H1 (cell line): ENCODE results near the gene FAAH2. TPM values are rescaled to one million over a fixed set of nuclear protein-coding genes. Genes with fewer than 3 reads are reported as not detected.

Source experiments
- CTCF ChIA-PET: fragments of 300-600 bp; sonication (Branson Sonifier 250); formaldehyde crosslinking; loops from one replicate; lab custom pipeline; 2021; ENCODE audit not compliant: partially characterized antibody; lab: Charles Lee
- POLR2A ChIA-PET: fragments of 300-600 bp; sonication (Branson Sonifier 250); formaldehyde crosslinking; loops from one replicate; lab custom pipeline; 2021; ENCODE audit warnings: inconsistent platforms; ENCODE audit not compliant: partially characterized antibody; lab: Charles Lee
- DNase-seq, 2 experiments: peaks; one replicate each; pipeline versions ENCODE4 v3.0.0 to v3.0.0-alpha.2; 2010 to 2022; ENCODE audit warnings: low spot score in 2 of 2, low read depth in 1 of 2, mixed read lengths in 1 of 2
- FAIRE-seq: peaks from 2 replicates; lab custom pipeline; 2011; peaks lifted over from hg19 to GRCh38; lab: Jason Lieb, UNC
- H2AFZ ChIP-seq: 2 replicates; pipeline ENCODE4 v1.8.1; 2012; ENCODE audit warnings: low read length, inconsistent platforms
- H2AK5ac ChIP-seq: 2 replicates; pipeline ENCODE4 v1.6.1; 2013; ENCODE audit warnings: low read depth, low read length
- H2BK120ac ChIP-seq: replicated peaks from 2 replicates; pipeline ENCODE3; 2013; ENCODE audit warnings: low read depth, low read length, inconsistent platforms
- H2BK12ac ChIP-seq: 2 replicates; pipeline ENCODE4 v1.6.1; 2013; ENCODE audit warnings: low read depth, low read length
- H2BK15ac ChIP-seq: 2 replicates; pipeline ENCODE4 v1.6.1; 2013; ENCODE audit warnings: low read length
- H2BK20ac ChIP-seq: 2 replicates; pipeline ENCODE4 v1.6.1; 2013; ENCODE audit warnings: low read length
- H2BK5ac ChIP-seq: 2 replicates; pipeline ENCODE4 v1.6.1; 2013; ENCODE audit warnings: low read depth, low read length
- H3K14ac ChIP-seq: 2 replicates; pipeline ENCODE4 v1.6.1; 2013; ENCODE audit warnings: inconsistent platforms; ENCODE audit not compliant: insufficient read length
- H3K18ac ChIP-seq: 2 replicates; pipeline ENCODE4 v1.6.1; 2013; ENCODE audit warnings: low read length; ENCODE audit errors: extremely low read depth
- H3K23ac ChIP-seq: 2 replicates; pipeline ENCODE4 v1.6.1; 2013; ENCODE audit warnings: inconsistent platforms; ENCODE audit not compliant: insufficient read length
- H3K23me2 ChIP-seq: 2 replicates; pipeline ENCODE4 v1.6.1; 2013; ENCODE audit warnings: low read depth, low read length
- H3K27ac ChIP-seq: 2 replicates; pipeline ENCODE4 v1.6.1; 2011; ENCODE audit warnings: low read depth, low read length, inconsistent platforms
- H3K27me3 ChIP-seq, 4 experiments: replicated peaks in 1 of 4; 1 replicate in 1 of 4; 2 replicates in 3 of 4; pipeline versions ENCODE4 v1.6.1 to v1.8.1; 2011 to 2013; ENCODE audit warnings: low read length in 3 of 4, mild to moderate bottlenecking in 3 of 4, inconsistent platforms in 2 of 4, mixed read lengths in 2 of 4, moderate library complexity in 1 of 4; ENCODE audit not compliant: control insufficient read depth in 3 of 4, insufficient read depth in 3 of 4; ENCODE audit errors: extremely low read depth in 1 of 4
- H3K36me3 ChIP-seq, 4 experiments: 2 replicates each; pipeline versions ENCODE4 v1.6.1 to v1.8.1; 2011 to 2013; ENCODE audit warnings: mild to moderate bottlenecking in 4 of 4, low read length in 3 of 4, moderate library complexity in 2 of 4, control low read depth in 1 of 4, inconsistent platforms in 1 of 4; ENCODE audit not compliant: insufficient read depth in 4 of 4, control insufficient read depth in 2 of 4
- H3K4ac ChIP-seq: replicated peaks from 2 replicates; pipeline ENCODE3; 2013; ENCODE audit warnings: low read length, low read depth, mixed read lengths, inconsistent platforms; ENCODE audit not compliant: insufficient read length
- H3K4me1 ChIP-seq, 4 experiments: replicated peaks in 1 of 4; 1 replicate in 1 of 4; 2 replicates in 3 of 4; pipeline versions ENCODE4 v1.6.1 to v1.8.1; 2011 to 2013; ENCODE audit warnings: low read length in 3 of 4, inconsistent platforms in 2 of 4, mixed read lengths in 1 of 4; ENCODE audit not compliant: insufficient read depth in 4 of 4, control insufficient read depth in 3 of 4
- H3K4me2 ChIP-seq, 2 experiments: 2 replicates each; pipeline versions ENCODE4 v1.6.1 to v1.8.1; 2011 to 2013; ENCODE audit warnings: low read depth in 2 of 2, low read length in 2 of 2, control low read depth in 1 of 2, inconsistent platforms in 1 of 2, mild to moderate bottlenecking in 1 of 2; ENCODE audit not compliant: insufficient read depth in 1 of 2
- H3K4me3 ChIP-seq, 4 experiments: fragments of 200-600, 300-600 bp in 1 of 4; sonication (generic), shearing (Covaris generic), sonication (Bioruptor Twin) in 1 of 4; 2 replicates each; pipeline versions ENCODE4 v1.5.1 to v1.8.1; 2011 to 2016; ENCODE audit warnings: low read length in 4 of 4, low read depth in 3 of 4, control low read depth in 2 of 4, inconsistent platforms in 2 of 4, mild to moderate bottlenecking in 2 of 4, mixed read lengths in 1 of 4, moderate library complexity in 1 of 4; ENCODE audit not compliant: insufficient read depth in 2 of 4; ENCODE audit errors: extremely low read depth in 1 of 4
- H3K56ac ChIP-seq: replicated peaks from 2 replicates; pipeline ENCODE3; 2013; ENCODE audit warnings: low read depth, mild to moderate bottlenecking, mixed read lengths, low read length, inconsistent platforms; ENCODE audit not compliant: insufficient read length
- H3K79me1 ChIP-seq: 2 replicates; pipeline ENCODE4 v1.6.1; 2013; ENCODE audit warnings: low read depth, low read length, control low read depth
- H3K79me2 ChIP-seq, 2 experiments: 2 replicates each; pipeline versions ENCODE4 v1.6.1 to v1.8.1; 2012 to 2013; ENCODE audit warnings: low read length in 2 of 2, mild to moderate bottlenecking in 2 of 2, inconsistent platforms in 1 of 2; ENCODE audit not compliant: insufficient read depth in 2 of 2, control insufficient read depth in 1 of 2
- H3K9ac ChIP-seq, 4 experiments: replicated peaks in 1 of 4; 1 replicate in 1 of 4; 2 replicates in 3 of 4; pipeline versions ENCODE4 v1.6.1 to v1.8.1; 2011 to 2013; ENCODE audit warnings: low read depth in 3 of 4, low read length in 3 of 4, control low read depth in 2 of 4, mild to moderate bottlenecking in 2 of 4, moderate library complexity in 2 of 4, inconsistent platforms in 1 of 4; ENCODE audit errors: extremely low read depth in 1 of 4
- H3K9me3 ChIP-seq, 2 experiments: 2 replicates each; pipeline versions ENCODE4 v1.6.1 to v1.8.1; 2012 to 2013; ENCODE audit warnings: mild to moderate bottlenecking in 2 of 2, moderate library complexity in 2 of 2, control low read depth in 1 of 2, inconsistent platforms in 1 of 2, low read depth in 1 of 2, low read length in 1 of 2, mixed read lengths in 1 of 2; ENCODE audit not compliant: insufficient read depth in 2 of 2
- H4K20me1 ChIP-seq, 2 experiments: replicated peaks in 1 of 2; 2 replicates each; pipeline versions ENCODE3 to v1.8.1; 2011 to 2013; ENCODE audit warnings: inconsistent platforms in 2 of 2, low read length in 2 of 2, mild to moderate bottlenecking in 1 of 2; ENCODE audit not compliant: insufficient read depth in 2 of 2, control insufficient read depth in 1 of 2
- H4K5ac ChIP-seq: 2 replicates; pipeline ENCODE4 v1.6.1; 2013; ENCODE audit warnings: low read length, low read depth, mixed read lengths, inconsistent platforms; ENCODE audit not compliant: insufficient read length
- H4K8ac ChIP-seq: 2 replicates; pipeline ENCODE4 v1.8.0; 2013; ENCODE audit warnings: mild to moderate bottlenecking, moderate library complexity, low read length, inconsistent platforms; ENCODE audit not compliant: insufficient read depth; ENCODE audit errors: extremely low read depth
- H4K91ac ChIP-seq: replicated peaks from 2 replicates; pipeline ENCODE3; 2013; ENCODE audit warnings: low read length, mixed read lengths, inconsistent platforms; ENCODE audit not compliant: insufficient read length
- RAD21 ChIP-seq, 2 experiments: IDR thresholded peaks in 1 of 2; conservative IDR thresholded peaks in 1 of 2; 2 replicates each; pipeline ENCODE4 v1.6.1; 2011; ENCODE audit warnings: low read depth in 2 of 2, low read length in 2 of 2, improper control_type of control experiment in 1 of 2, inconsistent platforms in 1 of 2, mild to moderate bottlenecking in 1 of 2, moderate library complexity in 1 of 2
- WGBS, 2 experiments: shearing (Covaris generic) in 1 of 2; methylation state at CpG; one replicate each; pipeline versions ENCODE4 v1.1.6 to v1.1.7; 2013 to 2015; ENCODE audit warnings: low lambda C conversion rate in 2 of 2, mixed read lengths in 2 of 2, inconsistent platforms in 1 of 2, low coverage in 1 of 2, missing lambda C conversion rate in 1 of 2; ENCODE audit not compliant: insufficient replicate concordance in 2 of 2, insufficient coverage in 1 of 2, insufficient read length in 1 of 2; ENCODE audit errors: extremely low coverage in 1 of 2, missing lambda C conversion rate in 1 of 2; 5-methylcytosine and 5-hydroxymethylcytosine counted together
- long read RNA-seq, 2 experiments: library from RNA in 1 of 2; library from capped mRNA in 1 of 2; stranded (forward); transcript quantifications; one replicate each; pipeline ENCODE4 v2.0.0, GENCODE V29; 2021; ENCODE audit warnings: inconsistent platforms in 1 of 2
- polyA minus RNA-seq, 3 experiments: library from RNA; depleted of rRNA, polyadenylated mRNA; stranded (reverse); fragments of >200 nt; gene quantifications; 1 replicate in 2 of 3; 2 replicates in 1 of 3; pipeline ENCODE4 v1.2.3, GENCODE V29; 2011
- polyA plus RNA-seq, 7 experiments: library from polyadenylated mRNA; depleted of rRNA in 3 of 7; stranded (reverse) in 5 of 7; unstranded in 2 of 7; fragments of >200 nt in 5 of 7; fragments of 200-250 nt in 2 of 7; gene quantifications; 1 replicate in 5 of 7; 2 replicates in 1 of 7; 4 replicates in 1 of 7; pipeline versions ENCODE4 v1.2.1 to v1.2.3, GENCODE V29; 2011 to 2013; ENCODE audit warnings: missing spikeins in 2 of 7, mixed read lengths in 2 of 7
- total RNA-seq: library from RNA; stranded (reverse); fragmentation: NEBNext Ultra II Directional; extraction: Animal tissue kit (Norgen Biotek cat#: 25700); gene quantifications from 2 replicates; pipeline ENCODE4 v1.2.1, GENCODE V29; 2021

Gene FAAH2, protein sequence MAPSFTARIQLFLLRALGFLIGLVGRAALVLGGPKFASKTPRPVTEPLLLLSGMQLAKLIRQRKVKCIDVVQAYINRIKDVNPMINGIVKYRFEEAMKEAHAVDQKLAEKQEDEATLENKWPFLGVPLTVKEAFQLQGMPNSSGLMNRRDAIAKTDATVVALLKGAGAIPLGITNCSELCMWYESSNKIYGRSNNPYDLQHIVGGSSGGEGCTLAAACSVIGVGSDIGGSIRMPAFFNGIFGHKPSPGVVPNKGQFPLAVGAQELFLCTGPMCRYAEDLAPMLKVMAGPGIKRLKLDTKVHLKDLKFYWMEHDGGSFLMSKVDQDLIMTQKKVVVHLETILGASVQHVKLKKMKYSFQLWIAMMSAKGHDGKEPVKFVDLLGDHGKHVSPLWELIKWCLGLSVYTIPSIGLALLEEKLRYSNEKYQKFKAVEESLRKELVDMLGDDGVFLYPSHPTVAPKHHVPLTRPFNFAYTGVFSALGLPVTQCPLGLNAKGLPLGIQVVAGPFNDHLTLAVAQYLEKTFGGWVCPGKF
- 4.1 and 4.4 TPM in 2 replicates for total RNA-seq
- polyA plus RNA-seq (2011; rRNA removed), result 2.0 and 3.6 TPM in 2 replicates
- 3.7 TPM for polyA plus RNA-seq (2011; cell fraction: cytosol; rRNA removed)
- polyA plus RNA-seq (2011; cell fraction: nucleus; rRNA removed), result 2.2 TPM
- 3.0 to 5.4 TPM (median 3.7 TPM) in 4 replicates for polyA plus RNA-seq (2012, experiment 1 of 2)
- polyA plus RNA-seq (2012, experiment 2 of 2), result 1.0 TPM
- 10.3 TPM for polyA plus RNA-seq (2013, experiment 1 of 2)
- 10.0 TPM for polyA plus RNA-seq (2013, experiment 2 of 2)
- 4.8 and 5.6 TPM in 2 replicates for polyA minus RNA-seq (2011; rRNA and poly(A)+ RNA removed)
- polyA minus RNA-seq (2011; cell fraction: cytosol; rRNA and poly(A)+ RNA removed), result 4.5 TPM
- polyA minus RNA-seq (2011; cell fraction: nucleus; rRNA and poly(A)+ RNA removed), result 10.8 TPM
- long read RNA-seq, experiment 1, partial matches to known transcripts, result 0 of 1 reads
- long read RNA-seq, experiment 1, other reads (novel, unspliced or antisense), result 1 of 1 reads
- long read RNA-seq, experiment 2, partial matches to known transcripts, result 2 of 5 reads
- long read RNA-seq, experiment 2, other reads (novel, unspliced or antisense), result 1 of 5 reads

DNA sequence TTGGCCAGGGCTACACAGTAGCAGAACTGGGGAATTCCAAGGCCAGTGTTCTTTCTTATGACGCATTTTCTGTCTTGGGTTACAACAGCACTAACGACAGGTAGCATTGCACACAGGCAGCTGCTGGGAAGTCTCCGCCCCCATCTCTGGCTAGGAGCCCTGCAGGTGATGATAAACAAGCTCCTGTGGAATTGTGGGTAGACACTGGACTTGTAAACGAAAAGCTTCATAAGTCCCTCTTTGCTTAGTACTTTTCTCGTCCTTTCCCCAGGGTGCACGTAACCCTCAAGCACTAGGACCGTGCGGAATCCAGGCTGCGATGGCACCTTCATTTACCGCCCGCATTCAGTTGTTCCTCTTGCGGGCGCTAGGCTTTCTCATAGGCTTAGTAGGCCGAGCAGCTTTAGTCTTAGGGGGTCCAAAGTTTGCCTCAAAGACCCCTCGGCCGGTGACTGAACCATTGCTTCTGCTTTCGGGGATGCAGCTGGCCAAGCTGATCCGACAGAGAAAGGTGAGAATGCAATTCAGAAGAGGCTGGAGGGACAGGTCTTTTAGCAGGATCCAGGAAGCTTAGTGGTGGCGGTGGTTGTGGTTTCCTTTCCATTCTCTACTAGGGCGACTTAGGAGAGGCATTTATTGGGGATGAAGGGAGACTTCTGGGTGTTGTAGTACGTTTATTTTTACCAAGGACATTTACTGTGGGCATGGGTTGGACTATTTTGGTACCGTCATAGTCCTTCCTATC is at the start of gene FAAH2:
Gene FAAH2, plus strand, starts transcription at position 200 of the 745 bp plus-strand sequence. Its CDS starts 120 bp downstream, at position 320.
- ChIA-PET CTCF (interaction anchor here (0.7 to 1.2 kb wide), 3 partner anchors 23 to 166 kb away, joined by 3 to 4 read pairs (median 4); no protein-coding TSS in a partner anchor), POLR2A (interaction anchor here (0.6 to 0.9 kb wide), 3 partner anchors 13 to 51 kb away, joined by 3 to 4 read pairs (median 3); no protein-coding TSS in a partner anchor)
- peak within 1 kb of the TSS; percentile 70 to 92 for H3K4me2 ChIP-seq
- peak; percentile 5 to 24; a peak in 1 of 4 replicates for TF ChIP-seq RAD21 (IDR thresholded peaks at IDR 0.05 in 1 of 2, conservative IDR thresholded peaks at IDR 0.05 in 1 of 2; ENCODE audit: low read depth in 2 of 2, low read length in 2 of 2)

More for the DNA sequence above, at the start of gene FAAH2:
- H4K91ac ChIP-seq, result no peak within 1 kb of the TSS
- H4K20me1 ChIP-seq, result no peaks in the 10 kb centered on the region
- H3K27ac ChIP-seq, result peak within 1 kb of the TSS; percentile 36; the same call in 1 of the 2 replicates
- H2BK20ac ChIP-seq, result no peak within 1 kb of the TSS
- H2BK15ac ChIP-seq, result no peak within 1 kb of the TSS
- H3K4me1 ChIP-seq, result no peaks in the 10 kb centered on the region
- H4K8ac ChIP-seq, result peak within 1 kb of the TSS; percentile 86; the same call in 1 of the 2 replicates
- no peaks in the 10 kb centered on the region for H3K79me2 ChIP-seq
- no peaks in the 10 kb centered on the region for H3K9me3 ChIP-seq
- 7% methylated on average over 22 of the region's 22 CpGs; no CpG with 5 or more reads in 1 of the 2 experiments for WGBS, 2 experiments
- peak within 1 kb of the TSS; percentile 54 for H2BK120ac ChIP-seq
- H3K4me3 ChIP-seq, result peak within 1 kb of the TSS; percentile 60 to 87 (median 72)
- peak within 1 kb of the TSS; percentile 98 for H2AFZ ChIP-seq
- H2BK5ac ChIP-seq, result no peak within 1 kb of the TSS
- peak; percentile 91 for FAIRE-seq
- H3K4ac ChIP-seq, result no peak within 1 kb of the TSS
- peak within 1 kb of the TSS in 3 of 4 experiments; percentile 38 to 72 (median 58); a peak in 6 of 7 replicates for H3K9ac ChIP-seq
- H3K14ac ChIP-seq, result no peak within 1 kb of the TSS
- H3K36me3 ChIP-seq, result no peaks in the 10 kb centered on the region
- H2AK5ac ChIP-seq, result no peak within 1 kb of the TSS
- H3K79me1 ChIP-seq, result no peaks in the 10 kb centered on the region
- DNase-seq, result peak in 1 of 2 experiments; percentile 55
- 0 out of 2 replicates have a peak, but pooled peaks cover 2% of the 10 kb centered on the region for H3K23me2 ChIP-seq
- H4K5ac ChIP-seq, result peak within 1 kb of the TSS; percentile 55
- H3K56ac ChIP-seq, result no peak within 1 kb of the TSS
- no peak within 1 kb of the TSS for H2BK12ac ChIP-seq
- no peak within 1 kb of the TSS for H3K23ac ChIP-seq
- H3K27me3 ChIP-seq, result no peaks in the 10 kb centered on the region
- H3K18ac ChIP-seq, result peak within 1 kb of the TSS; percentile 97; the same call in 1 of the 2 replicates
